Measurements from ENCODE around the gene PTPRK.
"Not testable (repeated sequence)": the region's sequence is repeated elsewhere in the genome, so short reads cannot be mapped to it uniquely, and the experiment has no call there.

Gene PTPRK

DNA sequence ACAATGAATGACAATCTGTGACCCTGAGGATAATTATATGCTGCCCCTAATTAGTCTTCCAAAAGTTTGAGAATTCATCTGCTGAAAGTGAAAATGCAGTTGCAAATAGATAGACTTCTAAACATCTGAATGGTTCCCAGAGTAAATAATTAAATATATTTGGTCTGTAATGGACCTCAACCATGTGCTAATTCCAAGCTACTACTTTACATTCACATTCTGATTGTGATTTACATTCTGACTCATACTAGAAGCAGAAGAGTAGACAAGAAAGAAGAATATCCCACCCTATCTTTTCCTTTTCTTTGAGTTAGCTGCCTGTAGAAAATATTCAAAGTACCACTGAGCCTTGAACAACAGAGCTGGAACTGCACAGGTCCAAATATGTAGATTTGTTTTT is 80.8 kb downstream of the PTPRK start:
- no peak for DNase-seq (ENCODE audit: low read depth in 2 of 2)

DNA sequence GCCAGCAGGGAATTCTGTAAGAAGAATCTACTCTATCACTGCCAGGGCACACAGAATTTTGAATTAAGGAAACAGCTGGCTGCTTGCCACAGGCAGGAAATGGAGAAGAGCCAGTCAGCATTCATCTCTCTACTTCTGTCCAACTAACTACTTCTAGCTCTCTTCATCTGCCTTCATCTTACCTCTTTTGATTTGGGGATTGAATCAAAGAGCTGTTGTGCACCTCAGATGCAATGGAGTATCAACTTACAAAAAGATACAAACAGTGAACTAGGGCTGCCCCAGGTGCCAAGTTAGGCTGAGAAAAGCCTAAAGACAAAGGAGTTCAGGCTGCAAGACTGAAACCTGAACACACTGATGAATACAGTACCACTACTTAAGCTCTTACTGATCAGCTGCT is 82.0 kb downstream of the PTPRK start:
- no peak for DNase-seq (ENCODE audit: low read depth in 2 of 2)

DNA sequence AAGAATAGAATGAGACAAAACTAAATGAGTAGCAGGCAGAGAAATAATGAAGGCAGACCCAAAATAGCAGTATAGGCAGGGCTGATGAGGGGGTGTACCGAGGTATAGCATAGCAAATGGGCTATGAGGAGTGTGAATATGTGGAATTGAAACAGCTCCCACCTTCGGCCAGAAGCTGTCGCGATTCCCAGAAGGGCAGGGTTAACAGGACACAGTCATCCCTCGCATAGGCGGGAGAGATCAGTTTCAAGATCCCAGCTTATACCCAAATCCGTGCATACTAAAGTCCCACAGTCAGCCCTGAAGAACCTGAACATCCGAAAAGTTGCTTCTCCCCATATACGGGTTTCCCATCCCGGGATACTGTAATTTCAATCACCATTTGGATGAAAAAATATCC is 82.7 kb downstream of the PTPRK start:
- no peak for DNase-seq (ENCODE audit: low read depth in 2 of 2)

DNA sequence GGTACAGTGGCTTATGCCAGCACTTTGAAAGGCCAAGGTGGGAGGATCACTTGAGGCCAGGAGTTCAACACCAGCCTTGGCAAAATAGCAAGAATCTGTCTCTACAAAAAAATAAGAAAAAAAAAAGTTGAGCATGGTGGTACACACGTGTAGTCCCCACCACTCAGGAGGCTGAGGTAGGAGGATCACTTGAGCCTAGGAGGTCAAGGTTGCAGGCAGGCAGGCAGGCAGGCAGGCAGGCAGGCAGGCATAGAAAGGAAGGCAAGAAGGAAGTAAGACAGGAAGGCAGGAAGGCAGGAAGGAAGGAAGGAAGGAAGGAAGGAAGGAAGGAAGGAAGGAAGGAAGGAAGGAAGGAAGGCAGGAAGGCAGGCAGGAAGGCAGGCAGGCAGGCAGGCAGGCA is 85.6 kb downstream of the PTPRK start:
- not testable (repeated sequence) for DNase-seq (ENCODE audit: low read depth in 2 of 2)

DNA sequence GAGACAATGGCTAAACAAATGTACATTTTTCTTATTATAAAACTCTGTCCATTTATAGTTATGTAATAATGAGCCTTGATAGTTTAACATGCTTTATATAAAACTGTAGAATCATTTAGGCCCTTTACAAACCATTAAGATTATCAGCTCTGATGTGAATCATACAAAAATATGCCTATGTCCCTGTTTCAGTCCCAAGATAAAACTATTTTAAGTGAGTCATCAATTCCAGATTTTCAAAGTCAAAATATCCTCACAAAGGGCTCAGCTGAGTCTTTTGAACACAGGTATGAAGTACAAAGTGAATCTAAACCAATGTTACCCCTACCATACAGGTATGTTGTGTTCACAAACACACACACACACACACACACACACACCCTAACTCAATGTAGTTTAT is 88.0 kb downstream of the PTPRK start:
- DNase-seq (ENCODE audit: low read depth in 2 of 2) = no peak

DNA sequence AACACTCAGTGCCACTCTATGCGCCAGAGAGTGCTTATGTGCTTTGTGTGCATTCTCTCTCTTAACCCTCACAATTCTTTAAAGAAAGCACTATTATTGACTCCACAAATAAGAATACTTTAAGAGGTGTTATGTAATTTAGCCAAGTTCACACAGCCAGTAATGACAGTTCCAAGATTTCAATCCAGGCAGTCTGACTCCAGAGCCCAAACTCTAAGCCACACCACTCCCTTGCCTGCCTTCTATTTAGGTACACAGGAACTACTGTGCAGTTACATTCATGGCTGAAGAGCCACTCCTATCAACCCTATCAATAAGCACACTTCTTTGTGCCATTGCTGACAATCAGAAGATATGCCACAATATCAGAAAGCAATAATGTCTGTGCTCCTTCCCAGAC is 93.3 kb downstream of the PTPRK start:
- DNase-seq (ENCODE audit: low read depth in 2 of 2) = no peak

DNA sequence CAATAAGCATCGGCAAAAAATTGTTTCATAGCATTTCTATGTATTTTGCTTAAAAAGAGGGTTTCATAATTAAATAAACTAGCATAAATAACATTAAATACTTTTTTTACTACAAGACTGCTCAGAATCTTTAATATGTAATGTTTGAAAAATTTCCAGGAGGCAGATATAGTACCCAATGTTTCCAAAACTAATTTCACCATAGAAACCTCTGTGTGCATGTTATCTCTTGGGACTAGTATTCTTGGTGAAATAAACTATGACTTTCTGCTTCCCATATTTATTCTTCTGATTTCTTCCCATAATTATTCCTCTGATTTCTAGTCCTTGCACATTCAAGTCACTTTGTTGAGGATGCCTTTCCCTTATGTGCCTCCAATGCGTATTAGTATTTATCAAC is 94.5 kb downstream of the PTPRK start:
- no peak for DNase-seq (ENCODE audit: low read depth in 2 of 2)

DNA sequence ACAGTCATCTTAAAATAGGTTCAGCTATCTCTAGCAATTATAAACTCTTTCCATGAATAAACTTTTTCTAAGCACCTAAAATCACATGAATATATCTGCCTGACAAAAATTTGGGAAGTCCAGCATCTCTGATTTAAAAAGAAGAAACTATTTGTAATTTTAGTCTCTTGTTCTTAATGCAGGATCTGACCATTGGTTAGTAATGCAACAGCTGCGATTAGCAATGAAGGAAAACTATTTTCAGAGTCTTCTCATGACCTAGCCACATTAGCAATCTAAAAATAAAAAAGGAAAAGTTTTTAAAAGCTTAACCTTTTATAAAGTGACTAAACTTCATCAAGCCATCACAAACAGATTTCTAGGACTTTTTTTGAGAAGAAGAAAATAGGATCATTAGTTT is 97.5 kb downstream of the PTPRK start:
- DNase-seq (ENCODE audit: low read depth in 2 of 2) = no peak

DNA sequence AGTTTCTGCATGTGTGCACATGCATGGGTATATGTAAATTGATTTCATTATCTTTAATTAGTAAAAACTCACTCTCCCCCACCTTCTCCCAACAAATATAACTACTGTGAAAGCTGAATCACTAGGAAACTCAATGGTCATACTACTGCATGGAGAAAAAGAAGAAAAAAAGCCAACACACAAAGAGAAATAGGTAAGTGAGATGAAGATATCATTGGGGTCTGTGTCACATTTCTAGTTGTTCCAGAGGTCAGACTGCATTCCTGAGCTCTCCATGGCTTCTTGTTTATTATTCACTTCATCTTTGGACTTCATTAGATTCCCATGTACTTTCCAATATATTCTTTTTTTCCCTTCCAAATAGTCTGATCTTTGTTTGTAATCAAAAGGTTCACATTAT is 98.2 kb downstream of the PTPRK start:
- DNase-seq (ENCODE audit: low read depth in 2 of 2) = no peak

DNA sequence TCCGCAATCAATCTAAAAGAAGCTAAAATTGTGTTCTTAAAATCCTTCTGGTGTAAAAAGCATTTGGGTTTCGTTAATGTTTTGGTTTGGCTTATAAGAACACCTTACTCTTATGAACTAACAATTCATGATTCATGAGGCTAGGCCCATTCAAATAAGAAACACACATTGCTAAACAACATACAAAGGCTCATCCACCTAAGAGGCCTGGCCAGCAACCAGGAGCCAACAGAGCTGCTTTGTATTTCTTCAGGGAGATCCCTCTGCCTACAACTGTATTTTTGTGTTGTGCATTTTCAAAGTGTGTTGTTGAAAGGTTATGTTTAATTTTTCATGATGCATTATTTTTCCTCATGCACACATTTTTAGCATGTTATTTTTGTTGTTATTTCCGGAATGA is 98.6 kb downstream of the PTPRK start:
- DNase-seq (ENCODE audit: low read depth in 2 of 2) = no peak

DNA sequence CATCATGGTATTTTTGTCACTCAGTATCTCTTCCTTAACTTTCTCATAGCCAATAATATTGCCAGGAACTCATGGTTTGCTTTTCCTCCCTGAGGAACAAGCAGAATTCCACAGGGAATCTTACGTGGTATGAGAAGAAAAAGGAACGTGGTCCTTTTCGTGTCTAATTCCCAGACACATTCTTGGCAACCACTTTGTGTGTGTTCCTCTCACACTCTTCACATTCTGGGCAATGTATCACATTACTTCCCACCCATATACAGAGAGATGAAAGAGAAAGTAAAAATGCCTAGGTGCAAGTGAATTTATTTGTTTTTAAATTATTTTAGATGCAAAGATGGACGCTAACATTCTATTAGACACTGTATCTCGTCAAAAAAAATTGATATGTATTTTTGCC is 102.7 kb downstream of the PTPRK start:
- no peak for DNase-seq (ENCODE audit: low read depth in 2 of 2)

DNA sequence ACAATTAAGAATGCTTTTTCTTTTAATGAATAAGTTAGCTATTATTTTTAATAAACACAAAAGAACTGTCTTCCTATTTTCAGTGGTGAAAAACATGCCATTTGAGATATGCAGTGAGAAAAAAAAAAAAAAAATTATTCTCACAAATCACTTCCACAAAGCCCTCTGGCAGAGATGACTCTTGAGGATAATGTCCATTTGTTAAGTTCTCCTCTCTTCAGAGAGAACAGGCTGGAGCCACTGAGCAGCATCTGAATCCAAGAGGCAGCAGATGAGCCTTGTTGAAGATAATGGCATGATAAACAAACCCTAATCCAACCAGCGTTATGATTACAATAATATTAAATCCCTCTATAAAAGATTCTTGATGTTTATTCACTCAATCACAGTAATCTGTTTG is 105.0 kb downstream of the PTPRK start:
- no peak for DNase-seq (ENCODE audit: low read depth in 2 of 2)

DNA sequence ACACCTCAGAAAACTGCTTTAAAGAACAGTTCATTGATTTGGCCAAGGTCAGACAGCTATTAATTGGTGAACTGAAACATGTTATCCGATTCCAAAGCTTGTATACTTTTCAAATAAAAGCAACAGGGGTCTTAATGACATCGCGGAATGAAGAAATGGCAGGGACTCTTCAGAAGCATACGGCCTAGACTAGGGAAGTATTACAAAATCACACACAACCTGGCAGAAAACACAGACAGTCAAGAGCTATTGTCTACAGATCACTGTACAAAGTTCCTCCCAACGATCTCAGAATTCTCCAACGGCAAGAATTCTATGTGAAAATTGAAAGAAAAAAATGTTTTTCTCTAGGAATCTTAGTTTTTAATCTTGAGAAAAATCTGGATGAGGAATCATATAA is 105.5 kb downstream of the PTPRK start:
- DNase-seq (ENCODE audit: low read depth in 2 of 2) = no peak

DNA sequence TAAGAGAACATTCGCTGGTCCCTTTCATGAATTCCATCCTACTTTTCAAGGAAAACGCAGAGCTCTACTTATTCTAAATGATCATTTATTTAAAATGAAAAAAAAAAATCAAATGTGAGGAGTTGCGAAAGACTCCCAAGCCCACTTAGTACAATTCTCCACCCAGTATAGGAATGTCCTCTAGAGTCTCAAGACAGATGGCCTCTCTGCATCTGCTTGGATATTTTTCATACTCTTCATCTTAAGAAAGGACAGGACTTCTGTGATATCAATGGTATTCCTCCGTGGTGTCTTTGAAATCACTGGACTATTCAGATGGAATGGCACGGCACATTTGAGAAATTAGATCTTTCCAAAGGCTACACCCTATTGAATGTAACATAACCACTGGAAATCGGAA is 107.1 kb downstream of the PTPRK start:
- no peak for DNase-seq (ENCODE audit: low read depth in 2 of 2)

DNA sequence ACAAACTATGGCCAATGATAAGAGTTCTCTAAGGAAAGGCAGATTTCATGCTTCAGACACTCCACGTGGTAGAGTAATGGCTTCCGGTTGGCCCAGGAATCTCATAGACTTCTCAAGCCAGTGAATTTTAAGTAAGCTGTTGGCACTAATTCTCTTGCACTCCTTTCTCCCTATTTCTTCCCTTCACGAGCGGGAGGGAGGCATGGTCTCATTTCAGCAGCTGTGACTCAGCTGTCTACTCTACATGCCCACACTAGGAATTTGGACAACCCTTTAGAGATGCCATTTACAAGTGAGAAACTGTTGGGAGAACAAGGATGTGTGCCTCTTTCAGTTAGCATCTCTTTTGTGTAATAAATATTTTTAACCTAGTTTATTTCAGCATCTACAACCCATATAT is 107.7 kb downstream of the PTPRK start:
- no peak for DNase-seq (ENCODE audit: low read depth in 2 of 2)

DNA sequence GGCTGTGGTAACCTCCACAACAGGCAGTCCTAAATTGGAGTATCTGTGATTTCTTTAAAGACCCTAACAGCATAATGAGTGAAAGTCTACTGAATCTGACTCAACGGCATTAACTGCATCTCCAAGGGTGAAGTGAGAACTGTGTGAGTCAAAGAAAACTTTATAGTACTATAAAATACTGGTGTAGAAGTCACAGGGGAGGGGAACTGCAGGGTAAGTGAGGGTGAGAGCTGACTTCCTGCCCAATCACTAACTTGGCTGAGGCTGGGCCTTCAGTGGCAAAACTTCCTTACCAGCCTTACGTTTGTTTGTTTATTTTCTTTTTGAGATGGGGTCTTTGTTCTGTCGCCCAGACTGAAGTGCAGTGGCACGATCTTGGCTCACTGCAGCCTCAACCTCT is 109.8 kb downstream of the PTPRK start:
- no peak for DNase-seq (ENCODE audit: low read depth in 2 of 2)

DNA sequence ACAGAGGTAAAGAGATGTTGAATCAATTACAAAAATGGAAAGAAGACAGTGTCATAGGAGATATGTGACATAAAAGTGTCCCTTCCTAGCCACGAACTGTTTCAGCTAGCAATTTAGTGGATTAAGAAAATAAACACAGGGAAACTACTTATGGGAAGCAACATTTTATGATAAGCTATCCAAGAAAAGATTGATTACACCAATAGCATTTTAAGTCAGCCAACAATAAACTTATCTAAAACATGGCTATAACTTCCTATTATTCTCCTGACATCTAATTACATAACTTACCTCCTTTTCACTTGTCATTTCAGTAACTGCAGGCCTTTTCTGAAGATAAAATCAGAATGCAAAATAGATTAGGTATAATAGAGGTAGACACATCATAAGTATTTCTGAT is 111.4 kb downstream of the PTPRK start:
- no peak for DNase-seq (ENCODE audit: low read depth in 2 of 2)

DNA sequence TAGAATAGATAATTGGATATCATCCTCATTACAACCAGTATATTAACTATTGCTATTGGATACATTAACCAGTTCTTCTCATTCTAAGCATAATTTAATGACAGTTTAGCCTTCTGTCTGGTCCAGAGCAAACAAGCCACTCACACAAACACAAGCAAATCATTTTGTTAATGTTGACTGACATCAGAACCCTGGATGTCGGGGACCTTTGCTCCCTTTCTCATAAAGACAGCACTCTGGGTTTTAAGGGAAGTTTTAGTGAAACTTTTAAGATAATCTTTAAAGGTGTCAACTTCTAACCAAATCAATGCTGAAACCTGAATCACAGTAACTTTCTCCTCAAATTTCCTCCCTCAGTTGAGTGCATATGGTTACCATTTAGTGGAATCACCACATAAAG is 113.9 kb downstream of the PTPRK start:
- DNase-seq (ENCODE audit: low read depth in 2 of 2) = no peak

DNA sequence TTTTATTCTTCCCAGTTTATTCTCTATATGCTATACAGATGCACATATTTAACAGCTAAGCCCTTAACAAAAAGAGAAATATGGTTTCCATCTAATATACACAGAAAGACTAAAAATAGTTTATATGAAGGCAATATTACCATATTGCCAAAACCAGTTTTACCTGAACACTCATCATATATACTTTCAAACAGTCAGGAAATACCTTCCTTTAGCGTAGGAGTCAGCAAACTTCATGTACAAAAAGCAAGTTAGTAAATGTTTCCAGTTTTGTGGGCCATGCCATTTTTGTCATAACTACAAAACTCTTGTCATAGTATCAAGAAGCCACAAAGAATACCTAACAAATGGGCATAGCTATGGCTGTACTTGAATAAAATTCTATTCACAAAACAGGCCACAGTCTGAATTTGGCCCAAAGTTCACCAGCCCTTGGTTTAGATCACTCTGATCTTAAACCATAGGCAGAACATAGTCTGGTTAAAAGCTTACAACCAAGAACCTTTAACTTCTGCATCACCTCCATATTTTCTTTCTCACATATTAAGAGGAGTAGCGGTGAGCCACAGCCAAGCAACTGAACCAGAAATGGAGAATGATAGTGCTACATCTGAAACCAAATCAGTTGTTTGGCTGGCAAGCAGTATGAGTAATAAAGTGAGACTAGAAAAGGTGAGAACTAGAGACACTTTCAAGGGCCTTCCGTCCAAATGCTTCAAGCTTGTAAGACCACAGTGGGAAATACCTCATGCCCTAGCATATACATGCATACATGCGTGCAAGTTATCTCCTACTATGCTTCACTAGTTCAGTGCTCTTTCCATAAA is 116.6 kb downstream of the PTPRK start:
- DNase-seq (ENCODE audit: low read depth in 2 of 2) = no peak

DNA sequence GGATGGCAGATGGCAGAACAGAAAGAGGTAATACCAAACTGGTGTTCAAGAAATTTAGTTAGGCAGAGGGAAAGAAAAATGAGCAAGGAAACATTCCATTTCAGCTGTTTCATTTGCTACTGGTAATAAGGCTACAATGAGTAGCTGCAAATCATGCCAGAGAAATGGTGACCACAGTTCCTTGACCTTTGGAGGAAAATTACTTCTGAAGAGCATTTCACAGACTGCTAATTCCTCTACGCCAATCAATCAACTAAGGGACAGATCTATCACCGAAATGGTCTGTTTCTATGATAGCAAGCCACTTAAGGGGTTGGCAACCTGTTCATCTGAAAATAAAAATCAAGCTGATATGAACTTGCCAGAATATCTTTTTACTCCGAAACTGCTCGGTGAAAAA is 119.5 kb downstream of the PTPRK start:
- DNase-seq (ENCODE audit: low read depth in 2 of 2) = no peak

DNA sequence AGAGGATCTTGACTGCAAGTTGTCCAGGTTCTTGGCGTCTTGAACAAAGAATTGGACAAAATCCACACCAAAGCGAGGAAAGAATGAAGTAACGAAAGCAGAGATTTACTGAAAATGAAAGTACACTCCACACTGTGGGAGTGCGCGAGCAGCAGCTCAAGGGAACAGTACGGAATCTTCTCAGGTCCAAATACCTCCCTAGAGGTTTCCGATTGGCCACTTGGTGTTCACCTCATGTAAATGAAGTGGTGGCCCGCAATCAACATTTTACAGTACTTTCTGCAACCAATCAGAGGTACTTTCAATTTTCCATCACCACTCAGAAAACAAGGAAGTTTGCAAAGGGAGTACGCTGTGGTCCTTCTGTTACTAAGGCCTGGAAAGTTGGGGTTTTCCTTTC is 122.4 kb downstream of the PTPRK start:
- no peak for DNase-seq (ENCODE audit: low read depth in 2 of 2)

DNA sequence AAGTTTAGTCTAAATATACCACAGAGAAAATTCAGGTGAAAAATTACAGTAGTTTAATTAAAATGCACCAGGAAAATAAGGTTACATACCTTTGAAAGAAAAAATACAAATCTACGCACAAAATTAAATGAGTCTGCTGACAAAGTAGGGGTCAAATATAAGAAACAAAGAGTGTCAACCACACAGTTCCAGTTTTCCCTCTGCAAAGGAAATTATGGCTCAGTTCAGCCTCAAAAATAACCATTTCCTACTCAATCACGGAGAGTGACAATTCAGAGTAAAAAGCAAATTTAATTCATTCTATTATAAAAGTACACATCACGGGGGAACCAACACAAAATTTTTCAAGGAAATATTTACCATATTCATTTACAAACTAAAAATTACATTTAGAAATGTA is 124.8 kb downstream of the PTPRK start:
- no peak for DNase-seq (ENCODE audit: low read depth in 2 of 2)

DNA sequence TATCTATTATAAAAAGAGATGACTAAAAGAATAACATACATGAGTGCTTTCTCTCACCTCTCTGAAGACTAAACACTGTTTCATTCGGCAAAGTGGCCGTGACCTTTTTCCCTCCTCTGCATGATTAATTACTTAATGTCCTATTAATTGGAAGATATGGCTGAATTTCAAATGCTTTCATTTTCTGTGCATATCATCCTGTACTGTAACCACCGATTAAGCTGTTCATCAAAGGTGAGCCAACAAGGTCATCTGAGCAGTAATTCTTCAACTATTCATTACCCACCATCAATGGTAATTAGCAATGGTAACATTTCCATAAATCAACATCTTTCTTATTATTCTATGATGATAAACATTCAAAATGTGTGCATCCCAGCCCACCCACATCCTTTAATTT is 125.2 kb downstream of the PTPRK start:
- no peak for DNase-seq (ENCODE audit: low read depth in 2 of 2)

DNA sequence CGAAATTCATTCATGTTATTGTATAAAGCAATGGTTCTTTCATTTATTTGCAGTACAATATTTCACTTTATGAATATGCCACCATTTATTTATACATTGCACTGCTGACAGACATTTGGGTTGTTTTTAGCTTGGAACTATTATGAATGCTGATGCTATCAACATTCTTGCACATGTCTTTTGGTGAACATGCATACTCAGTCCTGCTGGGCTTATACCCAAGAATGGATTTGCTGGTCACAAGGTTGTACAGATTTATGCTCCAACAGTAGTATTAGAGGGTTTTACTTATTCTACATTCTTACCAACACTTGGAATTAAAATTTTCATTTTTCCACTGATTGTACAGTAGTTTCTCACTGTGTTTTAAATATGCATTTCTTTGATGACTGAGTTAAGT is 126.2 kb downstream of the PTPRK start:
- no peak for DNase-seq (ENCODE audit: low read depth in 2 of 2)

Data from activated CD8-positive, alpha-beta memory T cell treated with anti-CD3 and anti-CD28 coated beads for 4 hours (primary cell).